GM19452 (cell line): ENCODE results near the gene OR6B3.
A peak's percentile ranks its signal among the peaks of the same experiment; 100 is the strongest.
"Not testable (repeated sequence)": the region's sequence is repeated elsewhere in the genome, so short reads cannot be mapped to it uniquely, and the experiment has no call there.

Experiments used
- ATAC-seq: cut with Tn5 transposase; IDR thresholded peaks from one replicate; pipeline ENCODE4 v1.9.1; 2021; ENCODE audit not compliant: unreplicated experiment

OR6B3 gene

GRCh38 chr2:240045098-240045497 is 8.2 kb downstream of the OR6B3 start:
- no peak for ATAC-seq

- not testable (repeated sequence) for ATAC-seq
These were observed 9.2 kb downstream of the OR6B3 start for GRCh38 chr2:240044096-240044495.

DNA sequence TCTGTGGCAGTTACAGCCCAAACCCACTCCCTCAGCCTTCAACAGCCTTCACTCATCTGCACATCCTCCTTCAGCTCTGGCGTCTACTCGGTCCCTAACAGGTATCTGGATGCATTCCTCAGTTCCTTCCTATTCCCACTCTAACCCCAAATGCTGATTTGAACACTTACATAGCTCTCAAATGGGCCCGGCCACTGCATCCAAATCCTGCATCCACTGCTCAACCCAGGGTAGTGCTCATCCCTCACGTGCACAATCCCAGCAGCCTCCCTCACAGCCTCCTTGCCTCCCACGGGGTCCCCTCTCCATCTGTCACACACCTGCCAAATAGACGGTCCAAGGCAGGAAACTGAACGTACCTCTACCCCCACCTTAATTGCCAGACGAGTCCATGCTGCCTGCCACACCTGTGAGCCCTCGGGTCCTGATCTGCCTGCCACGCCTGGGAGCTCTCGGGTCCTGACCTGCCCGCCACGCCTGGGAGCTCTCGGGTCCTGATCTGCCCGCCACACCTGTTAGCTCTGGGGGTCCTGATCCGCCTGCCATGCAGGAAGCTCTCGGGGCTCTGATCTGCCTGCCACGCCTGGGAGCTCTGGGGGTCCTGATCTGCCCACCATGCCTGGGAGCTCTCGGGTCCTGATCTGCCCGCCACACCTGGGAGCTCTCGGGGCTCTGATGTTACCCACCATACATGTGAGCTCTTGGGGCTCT is 9.9 kb downstream of the OR6B3 start:
- no peak for ATAC-seq

DNA sequence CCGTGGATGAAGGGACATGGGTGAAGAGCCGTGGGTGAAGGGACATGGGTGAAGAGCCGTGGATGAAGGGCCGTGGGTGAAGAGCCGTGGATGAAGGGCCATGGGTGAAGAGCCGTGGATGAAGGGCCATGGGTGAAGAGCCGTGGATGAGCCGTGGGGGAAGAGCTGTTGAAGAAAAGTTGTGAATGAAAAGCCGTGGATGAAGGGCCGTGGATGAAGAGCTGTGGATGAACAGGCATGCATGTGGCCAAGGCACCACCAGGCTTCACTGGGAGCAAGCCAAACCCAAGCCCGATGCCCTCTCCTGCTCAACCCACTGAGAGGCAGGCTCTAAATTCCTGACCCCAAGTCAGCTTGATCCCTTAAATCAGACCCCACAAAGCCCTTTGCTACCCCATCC is 10.6 kb downstream of the OR6B3 start:
- ATAC-seq: no peak

GRCh38 chr2:240041363-240041762 is 12.0 kb downstream of the OR6B3 start:
- ATAC-seq: no peak

GRCh38 chr2:240037358-240037757 is 16.0 kb downstream of the OR6B3 start:
- no peak for ATAC-seq

GRCh38 chr2:240033330-240033678 is 20.0 kb downstream of the OR6B3 start:
- no peak for ATAC-seq

DNA sequence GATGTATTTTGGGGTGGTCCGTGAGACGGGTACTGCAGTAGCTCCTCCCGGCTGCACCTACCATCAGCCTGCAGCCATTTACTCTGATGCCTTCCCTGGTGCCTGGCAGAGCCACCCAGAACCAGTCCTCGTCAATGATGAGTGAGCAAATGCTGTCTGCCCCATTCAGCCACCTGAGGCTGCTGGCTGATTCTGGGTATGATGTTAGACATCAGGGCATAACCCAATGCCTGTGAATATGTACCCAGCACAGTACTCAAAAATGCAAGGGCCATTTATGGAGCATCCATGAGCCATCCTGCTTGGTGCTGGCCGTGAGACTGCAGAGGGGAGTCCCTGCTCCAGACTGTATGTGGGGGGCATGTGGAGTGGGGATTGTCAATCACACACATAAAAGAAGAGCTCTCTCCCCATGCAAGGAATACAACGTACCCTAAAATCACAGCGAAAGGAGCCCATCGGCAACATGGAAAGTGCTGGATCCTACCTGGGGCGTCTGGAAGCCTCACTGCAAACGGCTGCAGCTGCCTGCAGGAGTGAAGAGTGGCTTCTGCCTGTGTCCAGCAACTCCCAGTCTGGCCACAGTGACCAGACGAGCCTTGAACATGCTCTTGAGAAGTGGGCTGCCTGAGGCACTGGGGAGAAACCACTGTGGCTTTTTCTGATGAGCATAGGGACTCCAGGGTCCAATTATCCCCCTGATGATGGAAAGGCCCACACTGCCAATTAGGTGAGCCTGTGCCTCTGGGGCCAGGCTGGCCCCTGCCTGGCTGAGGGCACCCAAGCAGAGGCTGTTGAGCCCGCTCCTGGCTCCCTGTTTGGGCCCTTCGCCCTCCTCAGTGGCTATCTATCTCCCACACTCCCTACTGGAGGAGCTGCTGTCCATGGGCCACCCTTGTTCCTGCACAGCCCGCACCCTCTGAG is 20.7 kb downstream of the OR6B3 start:
- ATAC-seq: no peak

DNA sequence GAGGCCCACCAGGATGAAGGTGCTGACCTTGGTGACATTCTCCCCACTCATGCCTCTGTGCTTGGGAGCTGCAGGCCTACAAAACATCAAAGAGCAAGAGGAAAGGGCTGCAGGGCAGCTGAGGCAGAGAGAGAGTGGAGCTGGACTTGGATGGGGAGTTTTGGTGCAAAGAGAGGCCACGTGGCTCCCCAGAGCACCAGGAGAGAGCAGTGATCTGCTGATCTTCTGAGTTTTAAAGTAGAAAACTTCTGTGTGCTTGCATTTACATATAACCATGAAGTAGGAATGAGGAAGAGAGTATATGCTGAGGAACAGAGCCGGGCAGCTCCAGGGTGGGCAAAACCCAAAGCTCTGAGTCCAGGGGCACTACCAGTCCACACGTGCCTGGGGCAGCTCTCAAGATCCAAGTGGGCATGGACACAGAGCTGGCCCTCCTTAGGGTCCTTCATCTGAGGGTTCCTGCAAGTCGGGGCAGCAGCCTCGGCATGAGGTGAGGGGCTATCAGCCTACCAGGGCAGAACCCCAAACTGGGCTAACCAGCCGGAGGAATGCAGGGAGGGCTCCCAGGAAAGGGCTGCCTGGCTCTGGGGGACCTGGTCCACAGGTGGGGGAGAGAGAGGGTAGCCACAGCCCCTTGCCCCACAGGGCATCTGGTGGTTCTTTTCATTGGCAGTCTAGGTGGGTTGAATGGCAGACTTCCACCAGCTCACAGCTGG is 22.8 kb downstream of the OR6B3 start, which contains the start of gene OR6B2:
OR6B2 (minus strand) TSS at position 51 of the 716 bp plus-strand sequence; CDS start at position 51, 0 bp downstream.
- ATAC-seq: no peak

- peak; percentile 23 for ATAC-seq
These were observed 28.6 kb downstream of the OR6B3 start for GRCh38 chr2:240024766-240025165.

DNA sequence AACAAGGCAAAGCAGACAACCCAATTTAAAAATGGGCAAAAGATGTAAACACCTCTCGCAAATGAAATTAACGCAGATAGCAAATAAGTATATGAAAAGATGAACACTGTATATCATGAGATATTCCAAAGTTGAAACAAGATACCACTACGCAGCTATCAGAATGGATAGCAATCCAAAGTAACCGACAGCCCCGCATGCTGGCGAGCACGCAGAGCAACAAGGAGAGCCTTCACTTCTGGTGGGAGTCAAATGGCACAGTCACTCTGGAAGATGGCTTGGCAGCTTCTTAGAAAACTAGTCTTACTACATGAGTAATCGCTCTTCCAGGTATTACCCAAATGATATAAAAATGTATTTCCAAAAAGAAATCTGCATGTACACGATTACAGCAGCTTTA is 29.5 kb downstream of the OR6B3 start:
- ATAC-seq: no peak

GRCh38 chr2:240021488-240022104 is 31.7 kb downstream of the OR6B3 start:
- no peak for ATAC-seq

GRCh38 chr2:240018071-240018750 is 35.1 kb downstream of the OR6B3 start:
- ATAC-seq: no peak

GRCh38 chr2:240014327-240014726 is 39.0 kb downstream of the OR6B3 start:
- no peak for ATAC-seq

- no peak for ATAC-seq
These were observed 40.0 kb downstream of the OR6B3 start for GRCh38 chr2:240013343-240013742.

- no peak for ATAC-seq
These were observed 50.3 kb downstream of the OR6B3 start for GRCh38 chr2:240002983-240003382.

DNA sequence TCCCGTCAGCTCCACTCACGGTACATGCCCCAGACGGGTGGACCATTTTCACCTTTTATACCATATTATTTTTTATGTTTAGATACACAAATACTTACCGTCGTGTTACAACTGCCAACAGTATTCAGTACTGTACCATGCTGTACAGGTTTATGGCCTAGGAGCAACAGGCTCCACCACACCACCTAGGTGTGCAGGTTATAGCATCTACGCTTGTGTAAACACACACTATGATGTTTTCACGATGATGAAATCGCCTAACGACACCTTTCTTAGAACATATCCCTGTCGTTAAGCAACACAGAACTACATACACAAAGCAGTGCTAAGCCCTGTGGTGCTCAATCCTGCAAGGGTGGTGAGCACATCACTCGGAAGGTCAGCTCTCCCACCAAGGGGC is 52.6 kb downstream of the OR6B3 start:
- ATAC-seq: no peak

DNA sequence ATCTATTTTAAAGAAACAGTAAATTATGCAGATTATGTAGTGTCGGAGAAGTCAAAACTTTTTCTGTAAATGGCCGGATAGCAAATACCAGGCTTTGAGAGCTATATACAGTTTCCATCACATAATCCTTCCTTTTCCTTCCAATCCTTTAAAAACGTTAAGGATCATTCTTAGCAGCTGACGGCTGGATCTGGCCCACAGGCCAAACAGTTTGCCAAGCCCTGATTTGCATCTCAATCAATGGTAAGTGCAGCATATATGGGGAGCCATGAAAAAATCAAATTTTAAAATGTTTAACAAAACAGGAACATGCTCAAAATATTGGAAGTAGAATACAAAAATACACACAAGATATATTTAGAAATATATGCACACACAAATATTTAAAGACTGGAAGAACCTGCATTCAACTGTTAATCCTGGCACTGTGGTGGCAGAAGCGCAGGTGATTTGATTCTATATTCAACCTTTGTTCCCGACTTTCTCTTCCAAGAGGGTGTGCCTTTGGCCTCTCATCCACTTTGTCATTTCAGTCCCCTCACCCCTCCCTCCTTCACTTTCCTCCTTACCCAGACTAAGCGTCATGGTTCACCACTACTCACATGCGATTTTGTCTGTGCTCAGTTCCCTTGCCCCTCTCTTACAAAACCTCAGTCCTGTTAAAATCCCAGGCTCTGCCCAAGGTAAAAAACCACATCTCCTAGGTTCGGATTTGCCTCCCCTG is 55.5 kb downstream of the OR6B3 start:
- ATAC-seq: no peak
